GOT3 (cell line): ENCODE results near the gene ROR1.

Experiments
- DNase-seq: peaks from one replicate; lab custom pipeline; 2025; ENCODE audit warnings: mixed read lengths; lab: John Stamatoyannopoulos, UW

The ROR1 gene

DNA sequence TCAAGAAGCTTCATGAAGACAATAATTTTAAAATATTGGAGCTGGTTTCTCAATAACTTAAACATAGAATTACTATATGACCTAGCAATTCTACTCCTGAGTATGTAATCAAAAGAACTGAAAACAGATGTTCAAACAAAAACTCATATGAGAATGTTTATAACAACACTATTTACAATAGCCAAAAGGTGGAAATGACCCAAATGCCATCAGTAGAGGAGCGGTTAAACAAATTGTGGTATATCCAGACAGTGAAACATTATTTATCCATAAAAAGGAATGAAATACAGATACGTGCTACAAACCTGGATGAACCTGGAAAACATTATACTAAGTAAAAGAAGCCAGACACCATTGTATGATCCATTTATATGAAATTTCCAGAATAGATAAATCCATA, 366.8 kb downstream of the ROR1 start:
- DNase-seq, result no peak

DNA sequence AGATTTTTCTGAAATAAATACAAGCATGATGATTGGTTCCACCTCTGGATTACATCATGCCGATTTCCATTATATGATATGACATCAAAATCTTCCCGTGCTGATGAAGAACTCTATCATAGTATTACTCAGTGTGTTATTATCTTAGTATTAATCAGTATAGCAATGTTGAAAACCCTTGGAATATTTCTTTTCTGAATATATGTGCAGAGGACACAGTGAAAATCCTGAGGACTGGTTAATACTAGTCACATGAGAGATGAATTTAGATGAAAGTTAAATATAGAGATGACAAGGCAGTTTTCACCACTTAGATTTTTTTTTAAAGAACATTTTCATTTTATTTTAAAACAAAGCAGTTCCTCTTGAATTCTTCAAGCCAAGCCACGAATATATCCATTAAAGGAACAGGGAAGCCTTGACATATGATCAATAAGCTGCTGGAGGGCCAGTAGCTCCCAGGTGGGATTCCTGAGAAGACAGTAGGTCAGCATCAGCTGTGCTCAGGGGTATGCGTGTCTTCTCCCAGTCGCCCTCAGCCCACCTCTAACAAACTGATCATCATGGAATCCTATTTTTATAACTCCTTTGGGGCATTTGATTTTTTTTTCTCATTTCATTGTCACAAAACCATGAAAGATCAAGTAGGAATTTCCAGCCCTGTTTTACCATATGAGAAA, 373.4 kb downstream of the ROR1 start:
- DNase-seq, result no peak

DNA sequence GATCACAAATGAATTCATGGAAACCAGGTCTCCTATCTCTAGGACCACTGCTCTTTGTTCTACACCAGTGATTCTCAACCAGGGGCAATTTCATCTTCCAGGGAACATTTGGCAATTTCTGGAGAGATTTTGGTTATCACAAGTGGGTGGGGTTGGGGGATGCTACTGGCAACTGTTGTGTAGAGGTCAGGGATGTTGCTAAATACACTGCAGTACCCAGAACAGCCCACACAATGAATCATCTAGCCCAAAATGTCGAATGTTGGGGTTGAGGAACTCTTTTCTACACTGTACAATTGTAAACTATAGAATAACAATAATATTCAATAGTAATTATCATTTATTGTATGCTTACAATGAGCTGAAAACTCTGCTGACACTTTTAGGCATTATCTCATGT, 373.9 kb downstream of the ROR1 start:
- DNase-seq, result no peak

GRCh38 chr1:64150266-64150665, 376.4 kb downstream of the ROR1 start:
- no peak for DNase-seq

GRCh38 chr1:64150729-64151230, 377.0 kb downstream of the ROR1 start:
- no peak for DNase-seq

DNA sequence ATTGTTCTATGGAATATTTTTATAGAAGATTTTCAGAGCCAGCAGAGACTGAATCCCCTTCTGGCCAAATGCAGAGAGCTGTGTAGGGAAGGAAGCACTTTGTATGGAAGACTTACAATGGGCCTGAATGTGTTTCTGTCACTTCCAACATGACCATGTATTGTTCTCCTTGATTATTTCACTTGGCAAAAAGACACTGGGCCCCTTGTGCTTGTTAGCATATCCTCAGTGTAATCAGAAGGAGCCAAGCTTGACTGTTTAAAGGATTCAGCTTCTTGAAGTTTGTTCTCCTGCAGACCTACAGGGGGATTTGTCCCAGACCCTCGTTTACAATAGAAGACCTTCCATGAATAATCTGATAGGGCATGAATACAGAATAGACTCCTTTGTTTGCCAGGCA, 381.5 kb downstream of the ROR1 start:
- DNase-seq, result no peak

GRCh38 chr1:64161357-64161941, 387.6 kb downstream of the ROR1 start:
- no peak for DNase-seq

DNA sequence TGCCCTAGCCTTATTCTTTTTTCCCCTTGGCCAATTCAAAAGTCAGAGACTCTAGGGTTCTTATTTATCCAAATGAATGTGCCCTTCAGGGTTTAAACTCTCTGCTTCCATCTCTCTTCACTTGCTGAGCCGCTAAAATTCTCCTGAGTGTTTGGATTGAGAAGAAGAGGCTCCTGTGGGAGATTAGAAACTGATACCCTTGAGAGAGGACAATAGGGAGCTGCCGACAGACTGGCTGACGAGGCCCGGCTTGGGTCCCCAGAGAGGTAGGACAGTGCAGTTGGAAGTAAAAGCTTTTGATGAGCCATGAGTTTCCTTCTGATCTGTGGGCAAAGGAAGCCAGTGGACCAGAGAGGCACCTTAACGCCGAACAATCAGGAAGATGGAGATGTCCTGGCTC, 388.3 kb downstream of the ROR1 start:
- DNase-seq, result no peak

DNA sequence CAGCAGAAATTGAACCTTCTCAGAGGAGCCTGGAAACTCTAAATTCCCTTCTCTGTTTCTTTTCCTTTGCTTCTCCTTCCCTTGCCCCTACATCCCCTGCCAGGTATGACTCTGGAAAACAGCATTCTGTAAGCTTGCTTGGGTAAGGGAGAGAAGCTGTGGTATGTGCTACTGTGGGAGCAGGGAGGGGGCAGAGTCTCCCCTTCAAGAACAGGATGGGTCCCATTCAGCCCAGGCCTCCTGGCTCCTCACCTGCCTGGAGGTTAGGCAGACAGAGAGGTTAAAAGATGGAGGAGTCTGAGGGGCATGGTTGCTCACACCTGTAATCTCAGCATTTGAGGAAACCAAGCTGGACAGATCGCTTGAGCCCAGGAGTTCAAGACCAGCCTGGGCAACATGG, 389.0 kb downstream of the ROR1 start:
- DNase-seq, result no peak

- DNase-seq, result no peak
Measured at GRCh38 chr1:64163431-64163830, 389.6 kb downstream of the ROR1 start.

DNA sequence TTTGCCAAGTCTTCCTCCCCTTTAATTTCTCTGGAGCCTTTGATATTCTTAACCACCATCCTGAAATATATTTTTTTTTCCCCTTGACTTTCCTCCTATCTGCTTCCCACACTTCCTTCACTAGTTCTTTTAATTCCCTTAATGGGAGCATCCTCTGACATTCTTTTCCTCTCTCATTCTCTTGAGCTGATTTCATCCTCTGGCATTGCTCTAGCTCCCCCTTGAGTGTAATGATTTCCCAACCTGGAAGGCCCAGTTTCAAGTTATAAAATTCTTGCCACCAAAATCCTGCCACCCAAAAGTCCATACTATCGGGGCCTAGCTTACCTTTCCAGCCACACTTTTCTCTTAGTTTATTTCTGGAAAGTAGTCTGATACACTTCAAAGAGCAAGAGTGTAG, 390.2 kb downstream of the ROR1 start:
- DNase-seq, result no peak

DNA sequence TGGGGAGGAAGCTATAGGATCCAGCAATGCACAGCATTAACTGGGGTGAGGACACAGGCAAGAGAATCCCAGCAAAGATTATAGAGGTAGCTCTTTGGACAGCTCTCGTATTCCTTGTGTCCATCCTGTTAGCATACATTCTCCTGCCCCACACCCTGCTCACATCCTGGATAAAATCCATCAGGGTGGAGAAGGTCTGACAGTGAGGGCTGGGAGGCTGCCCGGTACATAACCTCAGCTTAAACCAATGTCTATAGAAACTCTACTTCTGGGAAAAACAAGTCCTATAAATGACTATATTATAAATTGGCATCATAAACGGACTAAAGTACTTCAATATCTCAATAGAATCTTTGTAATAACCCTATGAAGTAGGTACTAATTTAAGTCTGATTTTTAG, 392.8 kb downstream of the ROR1 start:
- DNase-seq, result no peak

- no peak for DNase-seq
Measured at GRCh38 chr1:64167176-64167575, 393.4 kb downstream of the ROR1 start.

DNA sequence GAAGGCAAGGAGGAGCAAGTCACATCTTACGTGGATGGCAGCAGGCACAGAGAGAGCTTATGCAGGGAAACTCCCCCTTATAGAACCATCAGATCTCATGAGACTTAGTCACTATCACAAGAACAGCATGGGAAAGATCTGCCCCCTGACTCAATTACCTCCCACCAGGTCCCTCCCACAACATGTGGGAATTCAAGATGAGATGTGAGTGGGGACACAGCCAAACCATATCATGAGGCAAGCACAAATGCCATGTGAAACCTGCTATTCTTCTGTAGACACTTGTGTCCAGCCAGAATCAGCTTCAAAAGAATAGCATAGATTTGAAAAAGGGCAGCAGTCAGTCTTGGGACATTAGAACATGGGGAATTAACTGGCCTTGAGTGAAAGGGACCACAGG, 397.4 kb downstream of the ROR1 start:
- DNase-seq, result no peak

DNA sequence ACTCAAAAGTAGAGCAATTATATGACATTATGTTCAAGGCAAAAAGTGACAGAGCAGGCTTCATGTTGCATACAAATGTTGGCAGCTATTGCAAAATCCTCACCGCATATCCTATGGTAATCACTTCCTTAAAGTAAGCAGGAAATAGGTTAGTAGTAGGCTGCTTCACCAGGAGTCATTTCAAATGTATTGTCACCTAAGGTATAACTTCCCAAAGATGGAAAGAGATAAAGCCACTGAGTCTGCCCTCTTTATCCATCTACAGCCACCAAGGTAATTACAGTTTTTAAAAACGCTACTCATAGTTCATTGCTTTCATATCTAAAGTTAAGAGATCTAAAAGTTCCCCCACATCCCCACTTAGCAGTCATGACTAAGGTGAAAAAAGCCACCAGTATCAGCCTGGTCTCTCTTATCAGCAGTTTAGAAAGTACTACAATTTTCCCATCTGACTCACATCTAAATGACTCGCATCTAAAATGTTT, 398.0 kb downstream of the ROR1 start:
- DNase-seq, result no peak

DNA sequence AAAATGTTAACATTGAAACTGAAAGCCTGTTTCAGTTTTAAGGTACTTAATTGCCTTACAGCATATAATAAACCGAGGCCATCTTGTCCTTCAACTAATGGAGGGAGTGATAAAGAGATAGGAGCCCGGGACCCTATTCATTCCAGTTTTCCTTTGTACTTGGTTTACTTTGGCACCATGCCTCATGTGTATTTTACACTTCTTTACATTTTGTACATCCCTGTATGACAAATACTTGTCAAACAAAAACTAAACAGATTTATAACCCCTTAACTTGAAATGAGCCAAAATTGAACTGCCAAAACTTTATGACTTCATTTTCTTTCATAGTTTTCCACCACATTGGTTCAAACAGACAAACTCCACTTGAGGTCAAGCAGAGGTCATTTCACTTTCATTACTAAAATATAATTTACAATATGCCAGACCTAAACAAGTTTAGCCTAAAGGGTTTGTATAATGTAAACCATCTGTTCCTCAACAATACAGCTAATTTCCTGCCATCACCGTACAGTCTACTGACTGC, 398.7 kb downstream of the ROR1 start:
- DNase-seq, result no peak

DNA sequence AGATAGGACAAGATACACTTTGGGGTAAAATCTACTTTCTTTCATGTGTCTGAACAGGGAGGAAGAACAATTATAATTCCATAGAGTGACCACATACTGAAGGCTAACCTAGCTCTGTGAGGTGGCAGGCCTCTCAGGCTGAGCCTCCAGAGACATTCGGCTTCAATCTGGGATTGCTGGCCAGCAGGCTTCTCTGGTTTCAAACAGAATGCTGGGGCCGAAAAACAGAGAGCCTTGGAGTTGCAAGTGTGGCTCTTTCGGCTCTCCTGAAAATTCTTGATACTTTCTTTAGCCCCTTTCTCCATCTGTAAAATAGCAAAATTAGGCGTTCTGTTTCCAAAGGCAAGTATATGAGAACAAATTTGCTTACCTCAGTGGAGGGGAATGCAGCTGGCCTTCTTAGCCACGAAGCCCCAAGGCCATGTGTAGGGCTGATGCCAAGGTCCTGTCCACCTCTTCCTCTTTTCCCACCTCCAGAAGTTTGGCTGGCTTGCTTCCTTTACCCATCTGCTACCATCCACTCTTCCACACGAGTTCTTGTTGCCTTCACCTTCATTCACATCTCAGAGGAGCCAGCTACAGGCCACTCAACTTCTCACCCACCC, 399.6 kb downstream of the ROR1 start:
- no peak for DNase-seq

DNA sequence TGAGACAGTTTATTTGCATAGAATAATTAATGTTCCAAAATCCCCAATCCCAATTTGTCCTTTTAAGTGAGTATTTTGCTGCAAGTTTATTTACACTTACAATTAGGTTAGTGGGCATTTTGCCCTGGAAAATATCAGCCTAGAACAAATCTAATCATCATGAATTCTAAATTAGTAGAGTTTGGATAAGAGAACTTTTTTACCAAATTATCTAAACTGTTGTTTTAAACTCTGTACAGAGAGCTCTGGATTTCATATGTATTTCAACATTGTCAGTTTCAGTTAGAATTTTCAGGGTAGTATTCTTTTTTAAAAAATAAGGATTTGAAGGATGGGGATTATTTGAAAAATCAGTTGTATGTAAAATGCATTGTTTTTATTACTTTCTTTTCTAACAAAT, 401.8 kb downstream of the ROR1 start:
- no peak for DNase-seq

DNA sequence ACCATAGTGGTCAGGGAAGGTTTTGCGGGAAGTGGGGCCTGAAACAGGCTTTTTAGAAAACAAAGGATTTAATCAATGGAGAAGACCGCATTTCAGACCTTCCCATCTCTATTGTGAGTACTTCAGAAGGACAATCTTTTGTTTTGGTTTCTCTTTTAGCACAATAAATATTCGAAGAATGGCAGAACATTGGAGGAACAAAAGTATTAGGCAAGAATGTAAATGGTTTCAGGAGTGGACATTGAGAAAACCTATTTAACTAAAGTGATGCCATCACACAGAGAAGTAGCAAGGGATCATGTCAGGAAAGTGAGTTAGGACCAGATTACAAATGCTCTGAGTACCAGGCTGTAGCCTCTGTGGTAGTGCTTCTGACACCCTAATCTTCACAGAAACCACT, 402.8 kb downstream of the ROR1 start:
- DNase-seq, result no peak

- no peak for DNase-seq
Measured at GRCh38 chr1:64179588-64179987, 405.8 kb downstream of the ROR1 start.

DNA sequence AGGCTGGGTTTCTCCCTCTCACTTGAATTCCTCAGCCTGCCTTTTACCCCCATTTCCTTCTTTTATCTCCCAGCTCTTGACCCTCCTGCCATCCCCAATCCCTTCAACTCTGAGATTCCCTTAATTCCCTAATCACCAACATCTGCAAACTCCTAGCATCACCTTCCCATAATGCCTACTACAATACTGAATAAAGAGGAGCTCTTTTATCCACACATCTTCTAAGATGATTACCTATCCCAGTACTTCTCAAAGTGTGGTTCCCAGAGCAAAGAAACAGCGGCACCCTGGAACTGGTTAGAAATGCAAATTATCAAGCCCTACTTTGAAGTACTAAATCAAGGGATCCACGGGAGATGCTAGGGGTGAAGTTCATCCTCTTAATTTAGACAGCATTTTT, 408.4 kb downstream of the ROR1 start:
- no peak for DNase-seq

GRCh38 chr1:64183395-64184002, 409.7 kb downstream of the ROR1 start:
- no peak for DNase-seq

GRCh38 chr1:64184003-64184440, 410.2 kb downstream of the ROR1 start:
- no peak for DNase-seq
